ENCODE measurements around the gene TMEM154.

The TMEM154 gene

GRCh38 chr4:152591876-152592275, 87.9 kb downstream of the TMEM154 start:
- no peak overlapping the region for H3K4me3 ChIP-seq (ENCODE audit: low read depth, low read length)
- TF ChIP-seq FEZF1 (tag by site-specific recombination; IDR thresholded peaks at IDR 0.05) (no peak), PRDM1 (tag by site-specific recombination; IDR thresholded peaks at IDR 0.05) (no peak), ZNF10 (tag by site-specific recombination; IDR thresholded peaks at IDR 0.05) (no peak), ZNF530 (tag by site-specific recombination; IDR thresholded peaks at IDR 0.05; ENCODE audit: low read depth) (no peak), ZNF366 (tag by site-specific recombination; conservative IDR thresholded peaks at IDR 0.05) (no peak), ZNF16 (tag by site-specific recombination; IDR thresholded peaks at IDR 0.05; ENCODE audit: low read depth) (no peak), ZNF174 (tag by site-specific recombination; IDR thresholded peaks at IDR 0.05) (no peak), SP7 (tag by site-specific recombination; IDR thresholded peaks at IDR 0.05) (no peak)
- ChIA-PET CTCF (no interaction called here), POLR2A (no interaction called here)
- H3K27ac ChIP-seq (ENCODE audit: extremely low read depth, low read depth, low read length): no peak overlapping the region
- peaks cover 17% of the 10 kb centered on the region for H3K4me1 ChIP-seq (ENCODE audit: control insufficient read depth, insufficient read depth, low read length)
- H3K9me3 ChIP-seq (ENCODE audit: control insufficient read depth, insufficient read depth, low read depth, low read length): no peaks in the 10 kb centered on the region
- no peaks in the 10 kb centered on the region for H3K36me3 ChIP-seq (ENCODE audit: control insufficient read depth in 2 of 2, insufficient read depth in 1 of 2, low read length in 2 of 2)

GRCh38 chr4:152591396-152591795, 88.4 kb downstream of the TMEM154 start:
- Histone ChIP-seq H3K27ac (ENCODE audit: extremely low read depth, low read depth, low read length) (no peak overlapping the region), H3K4me3 (ENCODE audit: low read depth, low read length) (no peak overlapping the region)
- TF ChIP-seq ZFHX2 (tag by site-specific recombination; conservative IDR thresholded peaks at IDR 0.05) (no peak), OSR2 (tag by site-specific recombination; IDR thresholded peaks at IDR 0.05) (peak; percentile 92), ZIC2 (tag by site-specific recombination; IDR thresholded peaks at IDR 0.05) (peak; percentile 64; the same call in 1 of the 2 replicates), SALL2 (tag by site-specific recombination; IDR thresholded peaks at IDR 0.05; ENCODE audit: borderline replicate concordance) (no peak), ZNF600 (tag by site-specific recombination; IDR thresholded peaks at IDR 0.05) (0 out of 2 replicates have a peak, but pooled peaks have one; percentile 35), BCL11B (tag by site-specific recombination; IDR thresholded peaks at IDR 0.05; ENCODE audit: low read depth) (no peak), ZNF830 (tag by site-specific recombination; IDR thresholded peaks at IDR 0.05; ENCODE audit: low read depth) (no peak), WT1 (tag by site-specific recombination; IDR thresholded peaks at IDR 0.05) (peak; percentile 62), ZNF560 (tag by site-specific recombination; IDR thresholded peaks at IDR 0.05; ENCODE audit: borderline replicate concordance) (no peak), ZNF449 (tag by site-specific recombination; IDR thresholded peaks at IDR 0.05) (0 out of 2 replicates have a peak, but pooled peaks have one; percentile 24), ZNF596 (tag by site-specific recombination; IDR thresholded peaks at IDR 0.05) (no peak), EGR2 (tag by site-specific recombination; IDR thresholded peaks at IDR 0.05; ENCODE audit: low read depth) (no peak), FEZF1 (tag by site-specific recombination; IDR thresholded peaks at IDR 0.05) (peak; percentile 88), ZNF76 (tag by site-specific recombination; IDR thresholded peaks at IDR 0.05; ENCODE audit: borderline replicate concordance, low read depth) (peak; percentile 29; the same call in 1 of the 2 replicates), ZNF843 (tag by site-specific recombination; IDR thresholded peaks at IDR 0.05) (peak; percentile 66; the same call in 1 of the 2 replicates), ZNF394 (tag by site-specific recombination; IDR thresholded peaks at IDR 0.05; ENCODE audit: borderline replicate concordance) (peak; percentile 33; the same call in 1 of the 2 replicates), ZNF692 (tag by site-specific recombination; IDR thresholded peaks at IDR 0.05) (peak; percentile 33; the same call in 1 of the 2 replicates), OVOL3 (tag by site-specific recombination; IDR thresholded peaks at IDR 0.05) (no peak), SP7 (tag by site-specific recombination; IDR thresholded peaks at IDR 0.05) (peak; percentile 42), ZNF701 (tag by site-specific recombination; IDR thresholded peaks at IDR 0.05) (no peak), KLF1 (tag by site-specific recombination; IDR thresholded peaks at IDR 0.05) (0 out of 2 replicates have a peak, but pooled peaks have one; percentile 13), PRDM4 (tag by site-specific recombination; IDR thresholded peaks at IDR 0.05) (peak; percentile 42; the same call in 1 of the 2 replicates), ZNF341 (tag by site-specific recombination; IDR thresholded peaks at IDR 0.05; ENCODE audit: low read depth) (peak; percentile 67)

More at GRCh38 chr4:152591396-152591795, 88.4 kb downstream of the TMEM154 start:
- POLR2A ChIA-PET: no interaction called here
- no peaks in the 10 kb centered on the region for H3K36me3 ChIP-seq (ENCODE audit: control insufficient read depth in 2 of 2, insufficient read depth in 1 of 2, low read length in 2 of 2)
- H3K9me3 ChIP-seq (ENCODE audit: control insufficient read depth, insufficient read depth, low read depth, low read length): no peaks in the 10 kb centered on the region
- CTCF ChIA-PET: interaction anchor here (0.5 kb wide), 1 partner anchor 89 kb away, joined by 3 read pairs; no protein-coding TSS in a partner anchor
- peaks cover 17% of the 10 kb centered on the region for H3K4me1 ChIP-seq (ENCODE audit: control insufficient read depth, insufficient read depth, low read length)
